OCI-LY3 (cell line): ENCODE results near the gene CELF2.

Source experiments
- EZH2phosphoT487 ChIP-seq: fragments of 200-600 bp; shearing (Covaris generic); IDR thresholded peaks from 2 replicates; pipeline ENCODE4 v1.6.1; 2018; ENCODE audit warnings: antibody characterized with exemption, mixed run types, low read depth
- TF ChIP-seq, protein P1 (sequence below): fragments of 200-600, 300-600 bp; sonication (generic); IDR thresholded peaks from 2 replicates; pipeline ENCODE4 v1.5.1; 2014; ENCODE audit warnings: antibody characterized with exemption, low read length, low read depth

DNA sequence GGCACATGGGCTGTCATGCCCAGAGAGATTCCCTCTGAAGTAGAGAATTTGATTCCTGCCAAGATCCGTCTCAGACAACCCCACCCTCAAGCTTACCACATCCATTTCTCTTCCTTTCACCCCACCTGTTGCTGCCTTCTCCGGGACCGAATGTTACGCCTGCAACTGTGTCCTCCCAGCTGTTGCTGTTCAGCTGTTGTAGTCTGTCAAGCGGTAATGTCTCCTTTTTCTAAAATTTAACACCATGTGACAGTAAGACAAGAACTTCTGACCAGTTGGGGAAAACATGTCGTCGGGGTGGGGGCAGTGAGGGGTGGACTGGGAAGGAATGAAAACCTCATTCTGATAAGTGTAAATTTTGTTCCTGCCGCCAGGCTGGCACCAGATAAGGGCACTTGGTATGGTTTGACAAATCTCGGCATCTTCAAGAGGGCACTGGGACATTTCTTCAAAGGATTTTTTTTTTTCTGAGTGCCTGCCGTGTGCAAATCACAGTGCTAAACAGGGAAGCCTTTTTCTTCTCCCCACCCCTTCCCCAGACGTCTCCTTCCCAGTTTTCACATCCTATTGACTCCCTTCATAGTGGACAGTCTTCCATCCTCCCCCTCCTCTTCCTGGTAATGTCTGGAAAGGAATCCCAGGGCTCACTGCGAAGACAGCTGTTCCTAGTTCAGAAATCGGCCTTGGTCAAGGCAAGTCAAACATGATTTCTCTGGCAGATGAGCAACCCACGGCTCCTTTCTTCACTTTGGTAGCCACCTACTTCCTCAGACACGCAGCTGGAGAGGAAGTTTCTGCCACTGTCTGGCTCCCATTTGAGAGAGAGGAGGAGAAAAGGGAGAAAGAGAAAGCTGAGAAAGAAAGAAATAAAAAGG is 5.0 kb upstream of the CELF2 start:
- TF ChIP-seq, protein P1, sequence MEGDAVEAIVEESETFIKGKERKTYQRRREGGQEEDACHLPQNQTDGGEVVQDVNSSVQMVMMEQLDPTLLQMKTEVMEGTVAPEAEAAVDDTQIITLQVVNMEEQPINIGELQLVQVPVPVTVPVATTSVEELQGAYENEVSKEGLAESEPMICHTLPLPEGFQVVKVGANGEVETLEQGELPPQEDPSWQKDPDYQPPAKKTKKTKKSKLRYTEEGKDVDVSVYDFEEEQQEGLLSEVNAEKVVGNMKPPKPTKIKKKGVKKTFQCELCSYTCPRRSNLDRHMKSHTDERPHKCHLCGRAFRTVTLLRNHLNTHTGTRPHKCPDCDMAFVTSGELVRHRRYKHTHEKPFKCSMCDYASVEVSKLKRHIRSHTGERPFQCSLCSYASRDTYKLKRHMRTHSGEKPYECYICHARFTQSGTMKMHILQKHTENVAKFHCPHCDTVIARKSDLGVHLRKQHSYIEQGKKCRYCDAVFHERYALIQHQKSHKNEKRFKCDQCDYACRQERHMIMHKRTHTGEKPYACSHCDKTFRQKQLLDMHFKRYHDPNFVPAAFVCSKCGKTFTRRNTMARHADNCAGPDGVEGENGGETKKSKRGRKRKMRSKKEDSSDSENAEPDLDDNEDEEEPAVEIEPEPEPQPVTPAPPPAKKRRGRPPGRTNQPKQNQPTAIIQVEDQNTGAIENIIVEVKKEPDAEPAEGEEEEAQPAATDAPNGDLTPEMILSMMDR: no peak
- no peak for TF ChIP-seq EZH2phosphoT487
